Lower leg skin (tissue), 4 donors: ENCODE data around the gene ECM1. TPM values are rescaled to one million over a fixed set of nuclear protein-coding genes. Genes with fewer than 3 reads are reported as not detected.

Source experiments
- DNase-seq, 2 donors: peaks; one replicate each; pipeline ENCODE4 v3.0.0-alpha.2; 2019; ENCODE audit warnings: low spot score in 2 of 2
- H3K4me3 ChIP-seq: fragments of 200-600 bp; sonication (generic); 2 replicates; pipeline ENCODE4 v1.5.1; 2017; ENCODE audit warnings: mild to moderate bottlenecking, low read depth; ENCODE audit not compliant: poor library complexity, severe bottlenecking
- CTCF ChIP-seq, 3 donors: fragments of 450-650 bp; IDR thresholded peaks; one replicate each; pipeline ENCODE4 v1.5.1; 2016; ENCODE audit warnings: antibody characterized with exemption in 3 of 3, mild to moderate bottlenecking in 3 of 3, moderate library complexity in 2 of 3
- POLR2A ChIP-seq, 2 donors: fragments of 450-650 bp; IDR thresholded peaks; one replicate each; pipeline ENCODE4 v1.6.1; 2016 to 2017; ENCODE audit warnings: antibody characterized with exemption in 2 of 2, mild to moderate bottlenecking in 1 of 2, moderate library complexity in 1 of 2
- WGBS, 2 donors: methylation state at CpG; one replicate each; pipeline ENCODE4 v1.1.5; 2018; 5-methylcytosine and 5-hydroxymethylcytosine counted together
- intact Hi-C: fragments of 100-400 bp; cut with DNase I; formaldehyde crosslinking; loops from one replicate; pipeline ENCODE4 v1.15.0; 2023; ENCODE audit warnings: low total_unique reads
- total RNA-seq, 4 donors: library from RNA; depleted of rRNA; stranded (reverse); fragments of >200 nt; gene quantifications; one replicate each; pipeline ENCODE4 v1.1.0, GENCODE V29; 2016

ECM1 gene
- total RNA-seq, 4 donors from 2014 or later = 64.1 to 131 (median 86.2) TPM

- no peak overlapping the region for H3K4me3 ChIP-seq
- 73 to 77% methylated on average over 2 of the region's 2 CpGs for WGBS, 2 donors
- intact Hi-C loops = loop anchor here (10.0 kb wide), 1 partner anchor 515 kb away; no protein-coding TSS in a partner anchor
- no peak for DNase-seq
- TF ChIP-seq POLR2A (IDR thresholded peaks at IDR 0.05) (no peak), CTCF (IDR thresholded peaks at IDR 0.05) (no peak)
Measured at GRCh38 chr1:150479927-150480352, 28.0 kb upstream of the ECM1 start.

GRCh38 chr1:150484431-150484830 lies 23.5 kb upstream of the ECM1 start:
- H3K4me3 ChIP-seq = no peak overlapping the region
- 78 to 79% methylated on average over 5 of the region's 5 CpGs for WGBS, 2 donors
- no peak for DNase-seq
- intact Hi-C loops = loop anchor here (10.0 kb wide), 1 partner anchor 510 kb away; no protein-coding TSS in a partner anchor
- TF ChIP-seq POLR2A (IDR thresholded peaks at IDR 0.05) (no peak), CTCF (IDR thresholded peaks at IDR 0.05) (no peak)

GRCh38 chr1:150484861-150485260 lies 23.0 kb upstream of the ECM1 start:
- WGBS, 2 donors = 15 to 19% methylated on average over 2 of the region's 2 CpGs
- H3K4me3 ChIP-seq = no peak overlapping the region
- no peak for TF ChIP-seq CTCF (IDR thresholded peaks at IDR 0.05)
- TF ChIP-seq POLR2A (IDR thresholded peaks at IDR 0.05) = no peak
- intact Hi-C loops = loop anchor here (10.0 kb wide), 1 partner anchor 510 kb away; no protein-coding TSS in a partner anchor
- DNase-seq = no peak

DNA sequence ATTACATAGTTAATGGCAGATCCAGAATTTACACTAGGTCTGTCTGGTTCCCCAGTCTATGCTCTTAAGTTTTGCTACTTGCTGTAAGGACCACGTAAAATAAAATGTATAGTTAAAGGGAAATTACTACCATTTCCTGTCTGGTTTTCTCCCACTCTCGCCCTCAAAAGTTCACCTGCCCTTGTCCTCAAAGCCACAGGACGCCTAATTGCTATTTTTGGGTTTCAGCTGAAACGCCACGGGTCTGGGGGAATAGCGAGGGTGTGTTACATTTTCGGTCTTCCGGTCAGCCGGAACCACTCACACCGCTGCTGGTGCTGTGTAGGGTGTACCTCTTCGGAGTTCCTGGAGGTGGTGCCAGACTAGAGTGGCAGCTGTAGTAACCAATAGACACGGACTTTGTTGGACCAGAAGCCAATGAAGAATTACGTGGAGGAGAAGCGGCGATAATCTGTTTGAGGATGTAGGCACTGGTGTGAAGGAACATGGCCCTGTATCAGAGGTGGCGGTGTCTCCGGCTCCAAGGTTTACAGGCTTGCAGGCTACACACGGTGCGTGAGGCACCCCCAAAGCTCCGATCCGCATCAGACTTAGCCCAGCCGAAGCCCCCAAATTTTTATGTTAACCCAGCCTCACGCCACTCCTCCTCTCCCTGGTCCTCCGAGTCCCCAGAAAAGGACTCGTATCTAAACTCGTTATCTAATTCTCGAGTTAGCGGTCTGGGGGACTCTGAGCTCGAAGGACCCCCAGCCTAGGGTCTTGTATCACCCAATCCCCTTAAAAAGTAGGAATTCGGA lies 20.7 kb upstream of the ECM1 start, which contains the start of gene TARS2:
TARS2 (plus strand) TSS at position 454 of the 797 bp plus-strand sequence; CDS start at position 486, 32 bp downstream.
- peak within 1 kb of the TSS; percentile 50 for H3K4me3 ChIP-seq
- peak; percentile 98 for DNase-seq
- TF ChIP-seq CTCF (IDR thresholded peaks at IDR 0.05) (peak in 1 of 3 donors; percentile 48), POLR2A (IDR thresholded peaks at IDR 0.05) (no peak)
- 0% methylated on average over 30 of the region's 30 CpGs for WGBS, 2 donors
- intact Hi-C loops = loop anchor here (10.0 kb wide), 1 partner anchor 508 kb away; no protein-coding TSS in a partner anchor

DNA sequence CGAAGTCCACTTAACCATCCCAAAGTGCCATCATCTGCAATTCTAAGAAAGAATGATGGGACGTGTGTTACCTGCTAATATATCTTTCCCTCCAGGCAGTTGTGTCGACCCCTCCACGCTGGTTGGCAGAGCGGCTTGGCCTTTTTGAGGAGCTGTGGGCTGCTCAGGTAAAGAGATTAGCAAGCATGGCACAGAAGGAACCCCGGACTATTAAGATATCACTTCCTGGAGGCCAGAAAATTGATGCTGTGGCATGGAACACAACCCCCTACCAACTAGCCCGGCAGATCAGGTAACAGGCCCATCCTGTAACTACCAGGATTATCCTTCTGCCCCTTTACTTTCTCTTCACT lies 20.2 kb upstream of the ECM1 start:
- intact Hi-C loops = loop anchor here (10.0 kb wide), 1 partner anchor 507 kb away; no protein-coding TSS in a partner anchor
- H3K4me3 ChIP-seq = peak overlapping the region; percentile 50
- no peak for TF ChIP-seq CTCF (IDR thresholded peaks at IDR 0.05)
- no peak for TF ChIP-seq POLR2A (IDR thresholded peaks at IDR 0.05)
- 2% methylated on average over 7 of the region's 7 CpGs for WGBS, 2 donors
- no peak for DNase-seq
